HepG2 (cell line): Measurements from ENCODE around the gene CDC34. TPM values are rescaled to one million over a fixed set of nuclear protein-coding genes. Genes with fewer than 3 reads are reported as not detected.

Experiments used
- GTF2F1 ChIP-seq: fragments of 150-350 bp; IDR thresholded peaks from 2 replicates; pipeline ENCODE4 v1.6.1; 2014; ENCODE audit warnings: low read length
- JUN ChIP-seq: sonication (generic); formaldehyde crosslinking; IDR thresholded peaks from 2 replicates; pipeline ENCODE4 v1.4.0; 2020; ENCODE audit warnings: mild to moderate bottlenecking, missing genetic modification reagents
- KLF13 ChIP-seq: sonication (generic); formaldehyde crosslinking; IDR thresholded peaks from 2 replicates; pipeline ENCODE4 v1.4.0; 2020; ENCODE audit warnings: mild to moderate bottlenecking, missing genetic modification reagents
- NFE2 ChIP-seq: sonication (generic); formaldehyde crosslinking; IDR thresholded peaks from 2 replicates; pipeline ENCODE4 v1.4.0; 2020; ENCODE audit warnings: missing genetic modification reagents
- NFYB ChIP-seq: sonication (generic); formaldehyde crosslinking; IDR thresholded peaks from 2 replicates; pipeline ENCODE4 v1.4.0; 2020; ENCODE audit warnings: missing genetic modification reagents
- SMARCE1 ChIP-seq: fragments of 450-650 bp; IDR thresholded peaks from 2 replicates; pipeline ENCODE4 v1.6.1; 2017; ENCODE audit warnings: borderline replicate concordance
- SRSF4 ChIP-seq: fragments of 200-400 bp; formaldehyde crosslinking; IDR thresholded peaks from one replicate; pipeline ENCODE4 v1.6.1; 2018; ENCODE audit warnings: mild to moderate bottlenecking, low read depth, low read length, moderate library complexity; ENCODE audit not compliant: poor library complexity, severe bottlenecking
- ZBTB3 ChIP-seq: sonication (generic); formaldehyde crosslinking; IDR thresholded peaks from 2 replicates; pipeline ENCODE4 v1.4.0; 2020; ENCODE audit warnings: low read depth, mild to moderate bottlenecking, moderate library complexity, missing genetic modification reagents, borderline replicate concordance
- ZNF326 ChIP-seq: sonication (generic); formaldehyde crosslinking; IDR thresholded peaks from 2 replicates; pipeline ENCODE4 v1.4.0; 2020; ENCODE audit warnings: missing genetic modification reagents, borderline replicate concordance
- ZNF333 ChIP-seq: sonication (generic); formaldehyde crosslinking; IDR thresholded peaks from 2 replicates; pipeline ENCODE4 v1.4.0; 2020; ENCODE audit warnings: mild to moderate bottlenecking, missing genetic modification reagents, borderline replicate concordance
- polyA plus RNA-seq, 8 experiments: library from polyadenylated mRNA; depleted of rRNA in 3 of 8; stranded (reverse) in 7 of 8; unstranded in 1 of 8; fragments of >200 nt; fragmentation: Illumina TruSeq in 4 of 8; extraction: Trizol in 4 of 8; gene quantifications; 2 replicates each; pipeline versions ENCODE4 v1.2.1 to v1.2.3, GENCODE V29; 2011 to 2016; ENCODE audit warnings: low read depth in 4 of 8, missing spikeins in 1 of 8, mixed read lengths in 1 of 8; ENCODE audit not compliant: insufficient read depth in 1 of 8
- total RNA-seq, 5 experiments: library from RNA; depleted of rRNA; stranded (reverse); fragments of >200 nt; fragmentation: Illumina TruSeq; extraction: Trizol; gene quantifications; 2 replicates each; pipeline ENCODE4 v1.2.3, GENCODE V29; 2016; ENCODE audit warnings: low read depth in 1 of 5
- TF ChIP-seq, protein P1 (sequence below): sonication (generic); formaldehyde crosslinking; IDR thresholded peaks from 2 replicates; pipeline ENCODE4; 2020; ENCODE audit warnings: missing genetic modification reagents, mild to moderate bottlenecking, borderline replicate concordance
- TF ChIP-seq, protein P2 (sequence below): IDR thresholded peaks from 2 replicates; pipeline ENCODE4 v1.6.1; 2018; ENCODE audit warnings: missing genetic modification reagents
- TF ChIP-seq, protein P3 (sequence below): sonication (generic); formaldehyde crosslinking; IDR thresholded peaks from 2 replicates; pipeline ENCODE4 v1.4.0; 2020; ENCODE audit warnings: missing genetic modification reagents, low read depth, mild to moderate bottlenecking, borderline replicate concordance
- TF ChIP-seq, protein P4 (sequence below): sonication (generic); formaldehyde crosslinking; IDR thresholded peaks from 2 replicates; pipeline ENCODE4 v1.5.1; 2020; ENCODE audit warnings: mild to moderate bottlenecking, missing genetic modification reagents, moderate library complexity
- TF ChIP-seq, protein P5 (sequence below): sonication (generic); formaldehyde crosslinking; IDR thresholded peaks from 2 replicates; pipeline ENCODE4 v1.4.0; 2020; ENCODE audit warnings: missing genetic modification reagents

CDC34 gene
- total and polyA plus RNA-seq, 2 of the 13 experiments (the other 11 are each of a cell fraction or from before 2014, with no cell fraction given), result 138 to 150 TPM

DNA sequence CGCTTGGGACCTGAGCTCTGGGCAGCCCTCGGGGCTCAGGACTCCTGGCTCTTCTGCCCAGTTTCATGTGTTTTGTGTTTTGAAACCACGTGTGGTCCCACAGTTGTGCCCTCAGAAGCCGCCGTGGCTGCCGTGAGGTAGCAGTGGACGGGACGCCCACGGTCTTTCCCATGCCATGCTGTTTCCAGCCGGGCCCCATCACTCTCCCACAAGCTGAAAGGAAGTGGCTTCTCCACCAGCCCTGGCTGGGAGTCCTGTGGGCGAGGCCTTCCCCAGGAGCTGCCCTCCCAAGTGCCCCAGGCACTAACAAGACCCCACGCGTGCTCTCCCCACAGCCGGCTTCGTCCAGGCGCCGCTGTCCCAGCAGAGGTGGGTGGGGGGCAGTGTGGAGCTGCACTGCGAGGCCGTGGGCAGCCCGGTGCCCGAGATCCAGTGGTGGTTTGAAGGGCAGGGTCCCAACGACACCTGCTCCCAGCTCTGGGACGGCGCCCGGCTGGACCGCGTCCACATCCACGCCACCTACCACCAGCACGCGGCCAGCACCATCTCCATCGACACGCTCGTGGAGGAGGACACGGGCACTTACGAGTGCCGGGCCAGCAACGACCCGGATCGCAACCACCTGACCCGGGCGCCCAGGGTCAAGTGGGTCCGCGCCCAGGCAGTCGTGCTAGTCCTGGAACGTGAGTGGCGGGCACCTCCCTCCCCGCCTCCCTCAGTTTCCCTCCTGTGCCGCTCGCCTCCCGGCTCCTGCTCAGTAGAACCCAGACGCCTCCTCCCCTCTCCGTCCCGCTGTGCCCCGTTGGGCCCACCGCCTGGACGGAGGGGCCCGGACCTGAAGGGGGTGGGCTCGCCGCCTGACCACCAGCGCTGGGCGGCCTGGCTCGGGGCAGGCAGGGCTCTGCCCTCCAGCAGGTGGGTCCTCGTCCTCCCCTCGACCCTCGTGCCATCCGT lies 46.2 kb downstream of the CDC34 start (continued):
- TF ChIP-seq, protein P1, sequence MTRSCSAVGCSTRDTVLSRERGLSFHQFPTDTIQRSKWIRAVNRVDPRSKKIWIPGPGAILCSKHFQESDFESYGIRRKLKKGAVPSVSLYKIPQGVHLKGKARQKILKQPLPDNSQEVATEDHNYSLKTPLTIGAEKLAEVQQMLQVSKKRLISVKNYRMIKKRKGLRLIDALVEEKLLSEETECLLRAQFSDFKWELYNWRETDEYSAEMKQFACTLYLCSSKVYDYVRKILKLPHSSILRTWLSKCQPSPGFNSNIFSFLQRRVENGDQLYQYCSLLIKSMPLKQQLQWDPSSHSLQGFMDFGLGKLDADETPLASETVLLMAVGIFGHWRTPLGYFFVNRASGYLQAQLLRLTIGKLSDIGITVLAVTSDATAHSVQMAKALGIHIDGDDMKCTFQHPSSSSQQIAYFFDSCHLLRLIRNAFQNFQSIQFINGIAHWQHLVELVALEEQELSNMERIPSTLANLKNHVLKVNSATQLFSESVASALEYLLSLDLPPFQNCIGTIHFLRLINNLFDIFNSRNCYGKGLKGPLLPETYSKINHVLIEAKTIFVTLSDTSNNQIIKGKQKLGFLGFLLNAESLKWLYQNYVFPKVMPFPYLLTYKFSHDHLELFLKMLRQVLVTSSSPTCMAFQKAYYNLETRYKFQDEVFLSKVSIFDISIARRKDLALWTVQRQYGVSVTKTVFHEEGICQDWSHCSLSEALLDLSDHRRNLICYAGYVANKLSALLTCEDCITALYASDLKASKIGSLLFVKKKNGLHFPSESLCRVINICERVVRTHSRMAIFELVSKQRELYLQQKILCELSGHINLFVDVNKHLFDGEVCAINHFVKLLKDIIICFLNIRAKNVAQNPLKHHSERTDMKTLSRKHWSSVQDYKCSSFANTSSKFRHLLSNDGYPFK, result no peak
- TF ChIP-seq NFE2 (CRISPR knock-in tag) (no peak), SRSF4 (no peak), NFYB (CRISPR knock-in tag) (no peak), ZNF326 (CRISPR knock-in tag) (peak; percentile 19; the same call in 1 of the 2 replicates), ZBTB3 (CRISPR knock-in tag) (no peak), SMARCE1 (no peak), ZNF333 (CRISPR knock-in tag) (no peak), GTF2F1 (no peak), JUN (CRISPR knock-in tag) (no peak), KLF13 (no peak)
- TF ChIP-seq, protein P2, sequence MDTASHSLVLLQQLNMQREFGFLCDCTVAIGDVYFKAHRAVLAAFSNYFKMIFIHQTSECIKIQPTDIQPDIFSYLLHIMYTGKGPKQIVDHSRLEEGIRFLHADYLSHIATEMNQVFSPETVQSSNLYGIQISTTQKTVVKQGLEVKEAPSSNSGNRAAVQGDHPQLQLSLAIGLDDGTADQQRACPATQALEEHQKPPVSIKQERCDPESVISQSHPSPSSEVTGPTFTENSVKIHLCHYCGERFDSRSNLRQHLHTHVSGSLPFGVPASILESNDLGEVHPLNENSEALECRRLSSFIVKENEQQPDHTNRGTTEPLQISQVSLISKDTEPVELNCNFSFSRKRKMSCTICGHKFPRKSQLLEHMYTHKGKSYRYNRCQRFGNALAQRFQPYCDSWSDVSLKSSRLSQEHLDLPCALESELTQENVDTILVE (CRISPR knock-in tag), result no peak
- TF ChIP-seq, protein P3, sequence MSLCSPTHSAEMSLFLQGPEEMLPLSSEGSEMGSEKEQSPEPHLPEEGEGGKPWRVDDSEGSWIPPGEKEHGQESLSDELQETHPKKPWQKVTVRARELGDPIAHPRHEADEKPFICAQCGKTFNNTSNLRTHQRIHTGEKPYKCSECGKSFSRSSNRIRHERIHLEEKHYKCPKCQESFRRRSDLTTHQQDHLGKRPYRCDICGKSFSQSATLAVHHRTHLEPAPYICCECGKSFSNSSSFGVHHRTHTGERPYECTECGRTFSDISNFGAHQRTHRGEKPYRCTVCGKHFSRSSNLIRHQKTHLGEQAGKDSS (CRISPR knock-in tag), result no peak
- TF ChIP-seq, protein P4, sequence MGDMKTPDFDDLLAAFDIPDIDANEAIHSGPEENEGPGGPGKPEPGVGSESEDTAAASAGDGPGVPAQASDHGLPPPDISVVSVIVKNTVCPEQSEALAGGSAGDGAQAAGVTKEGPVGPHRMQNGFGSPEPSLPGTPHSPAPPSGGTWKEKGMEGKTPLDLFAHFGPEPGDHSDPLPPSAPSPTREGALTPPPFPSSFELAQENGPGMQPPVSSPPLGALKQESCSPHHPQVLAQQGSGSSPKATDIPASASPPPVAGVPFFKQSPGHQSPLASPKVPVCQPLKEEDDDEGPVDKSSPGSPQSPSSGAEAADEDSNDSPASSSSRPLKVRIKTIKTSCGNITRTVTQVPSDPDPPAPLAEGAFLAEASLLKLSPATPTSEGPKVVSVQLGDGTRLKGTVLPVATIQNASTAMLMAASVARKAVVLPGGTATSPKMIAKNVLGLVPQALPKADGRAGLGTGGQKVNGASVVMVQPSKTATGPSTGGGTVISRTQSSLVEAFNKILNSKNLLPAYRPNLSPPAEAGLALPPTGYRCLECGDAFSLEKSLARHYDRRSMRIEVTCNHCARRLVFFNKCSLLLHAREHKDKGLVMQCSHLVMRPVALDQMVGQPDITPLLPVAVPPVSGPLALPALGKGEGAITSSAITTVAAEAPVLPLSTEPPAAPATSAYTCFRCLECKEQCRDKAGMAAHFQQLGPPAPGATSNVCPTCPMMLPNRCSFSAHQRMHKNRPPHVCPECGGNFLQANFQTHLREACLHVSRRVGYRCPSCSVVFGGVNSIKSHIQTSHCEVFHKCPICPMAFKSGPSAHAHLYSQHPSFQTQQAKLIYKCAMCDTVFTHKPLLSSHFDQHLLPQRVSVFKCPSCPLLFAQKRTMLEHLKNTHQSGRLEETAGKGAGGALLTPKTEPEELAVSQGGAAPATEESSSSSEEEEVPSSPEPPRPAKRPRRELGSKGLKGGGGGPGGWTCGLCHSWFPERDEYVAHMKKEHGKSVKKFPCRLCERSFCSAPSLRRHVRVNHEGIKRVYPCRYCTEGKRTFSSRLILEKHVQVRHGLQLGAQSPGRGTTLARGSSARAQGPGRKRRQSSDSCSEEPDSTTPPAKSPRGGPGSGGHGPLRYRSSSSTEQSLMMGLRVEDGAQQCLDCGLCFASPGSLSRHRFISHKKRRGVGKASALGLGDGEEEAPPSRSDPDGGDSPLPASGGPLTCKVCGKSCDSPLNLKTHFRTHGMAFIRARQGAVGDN (CRISPR knock-in tag), result no peak
- TF ChIP-seq, protein P5, sequence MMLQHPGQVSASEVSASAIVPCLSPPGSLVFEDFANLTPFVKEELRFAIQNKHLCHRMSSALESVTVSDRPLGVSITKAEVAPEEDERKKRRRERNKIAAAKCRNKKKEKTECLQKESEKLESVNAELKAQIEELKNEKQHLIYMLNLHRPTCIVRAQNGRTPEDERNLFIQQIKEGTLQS (CRISPR knock-in tag), result no peak
